OCI-LY7 (cell line): Measurements from ENCODE around the gene MRRF. TPM values are rescaled to one million over a fixed set of nuclear protein-coding genes. Genes with fewer than 3 reads are reported as not detected.

Experiments
- BruUV-seq: library from RNA; stranded (reverse); fragments of 400-500 nt; replicated peaks from 2 replicates; lab custom pipeline; 2021; lab: Mats Ljungman, UMichigan
- CTCF ChIA-PET: fragments of 300-600 bp; sonication (Branson Sonifier 250); formaldehyde crosslinking; loops from one replicate; lab custom pipeline; 2022; ENCODE audit warnings: antibody characterized with exemption; ENCODE audit not compliant: unreplicated experiment; lab: Charles Lee
- POLR2A ChIA-PET: fragments of 300-600 bp; sonication (Branson Sonifier 250); formaldehyde crosslinking; loops from one replicate; lab custom pipeline; 2022; ENCODE audit warnings: antibody characterized with exemption; lab: Charles Lee
- DNase-seq: peaks from one replicate; pipeline ENCODE4 v3.0.0-alpha.2; 2015; ENCODE audit warnings: low spot score
- H2AFZ ChIP-seq: fragments of 200-600 bp; sonication (generic), shearing (Covaris generic); 2 replicates; pipeline ENCODE4 v1.6.1; 2014; ENCODE audit warnings: mild to moderate bottlenecking, antibody characterized with exemption, low read length, moderate library complexity
- H3K27ac ChIP-seq: fragments of 200-600 bp; sonication (generic); 2 replicates; pipeline ENCODE4 v1.5.1; 2014; ENCODE audit warnings: mixed run types, low read depth, mild to moderate bottlenecking, moderate library complexity, low read length, inconsistent platforms; ENCODE audit not compliant: poor library complexity, severe bottlenecking
- H3K36me3 ChIP-seq: fragments of 200-600 bp; sonication (generic); 2 replicates; pipeline ENCODE4 v1.6.1; 2014; ENCODE audit warnings: mild to moderate bottlenecking, antibody characterized with exemption, low read length, moderate library complexity, mixed read lengths; ENCODE audit not compliant: insufficient read depth
- H3K4me1 ChIP-seq: fragments of 200-600 bp; sonication (generic); 2 replicates; pipeline ENCODE4 v1.5.1; 2014; ENCODE audit warnings: mild to moderate bottlenecking, low read length; ENCODE audit not compliant: insufficient read depth, poor library complexity, severe bottlenecking
- H3K4me2 ChIP-seq: fragments of 200-600 bp; sonication (generic); 2 replicates; pipeline ENCODE4 v1.6.1; 2014; ENCODE audit warnings: mild to moderate bottlenecking, low read length
- H3K4me3 ChIP-seq: fragments of 200-600 bp; sonication (generic); 2 replicates; pipeline ENCODE4 v1.5.1; 2014; ENCODE audit warnings: mild to moderate bottlenecking, low read depth, low read length; ENCODE audit not compliant: poor library complexity, severe bottlenecking
- H3K79me2 ChIP-seq: fragments of 200-600 bp; sonication (generic); 2 replicates; pipeline ENCODE4 v1.6.1; 2016; ENCODE audit warnings: low read depth, mild to moderate bottlenecking, low read length, moderate library complexity, mixed read lengths; ENCODE audit not compliant: insufficient read depth
- H3K9me2 ChIP-seq: fragments of 200-600 bp; sonication (generic); 2 replicates; pipeline ENCODE4 v1.6.1; 2016; ENCODE audit warnings: mild to moderate bottlenecking, low read length, mixed read lengths; ENCODE audit not compliant: insufficient read depth
- H3K9me3 ChIP-seq: fragments of 200-600 bp; sonication (generic); 2 replicates; pipeline ENCODE4 v1.6.1; 2014; ENCODE audit warnings: mild to moderate bottlenecking, mixed run types, low read length, mixed read lengths
- H4K20me1 ChIP-seq: fragments of 200-600 bp; sonication (generic); 2 replicates; pipeline ENCODE4 v1.6.1; 2014; ENCODE audit warnings: mild to moderate bottlenecking, antibody characterized with exemption, low read length, moderate library complexity, mixed read lengths; ENCODE audit not compliant: insufficient read depth
- EZH2phosphoT487 ChIP-seq: fragments of 200-600 bp; sonication (generic); IDR thresholded peaks from 2 replicates; pipeline ENCODE4 v1.6.1; 2018; ENCODE audit warnings: low read depth, borderline replicate concordance, mild to moderate bottlenecking, mixed run types, antibody characterized with exemption, low read length, moderate library complexity, mixed read lengths
- intact Hi-C: fragments of 100-400 bp; cut with micrococcal nuclease; formaldehyde crosslinking; loops from one replicate; pipeline ENCODE4 v1.10.0; 2022; ENCODE audit not compliant: unreplicated experiment
- total RNA-seq, 2 experiments: library from RNA; depleted of rRNA in 1 of 2; stranded (reverse); fragments of >200 nt in 1 of 2; shearing (Covaris generic) in 1 of 2; gene quantifications; 2 replicates each; pipeline ENCODE4 v1.2.3, GENCODE V29; 2014 to 2022
- TF ChIP-seq, protein P1 (sequence below): fragments of 200-600 bp; sonication (generic); conservative IDR thresholded peaks from 2 replicates; pipeline ENCODE4 v1.5.1; 2014; ENCODE audit warnings: mild to moderate bottlenecking, antibody characterized with exemption, low read length, moderate library complexity, mixed read lengths

Gene MRRF
- total RNA-seq, 2 experiments from 2014 or later: 46.1 to 53.2 TPM

DNA sequence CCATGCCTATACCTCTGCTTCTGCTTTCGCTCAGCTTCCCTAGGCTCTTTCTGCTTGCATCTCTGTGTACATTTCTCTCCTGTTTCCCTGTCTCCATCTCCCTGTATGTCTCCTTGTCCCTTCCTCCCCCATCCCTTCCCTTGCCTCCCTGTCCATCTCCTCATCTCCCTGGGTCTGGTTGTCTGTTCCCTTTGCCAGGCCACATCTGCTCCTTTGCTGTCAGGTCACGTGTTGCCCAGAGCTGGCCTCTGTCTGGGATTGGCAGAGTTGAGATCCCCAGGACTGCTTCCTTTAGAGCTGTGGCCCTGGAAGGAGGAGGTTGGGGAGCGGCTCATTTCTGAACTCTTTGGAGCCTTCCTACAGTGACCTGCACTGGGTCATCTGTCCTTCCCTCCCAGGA is 74.3 kb downstream of the MRRF start:
- no peak overlapping the region for H3K4me2 ChIP-seq
- H3K9me3 ChIP-seq: no peaks in the 10 kb centered on the region
- ChIA-PET POLR2A (interaction anchor here (0.7 kb wide), 1 partner anchor 333 kb away, joined by 3 read pairs; no protein-coding TSS in a partner anchor), CTCF (no interaction called here)
- no peak overlapping the region for H3K4me3 ChIP-seq
- intact Hi-C loops: no loop called here
- H3K36me3 ChIP-seq: no peaks in the 10 kb centered on the region
- no peak overlapping the region for H2AFZ ChIP-seq
- TF ChIP-seq EZH2phosphoT487: no peak
- TF ChIP-seq, protein P1, sequence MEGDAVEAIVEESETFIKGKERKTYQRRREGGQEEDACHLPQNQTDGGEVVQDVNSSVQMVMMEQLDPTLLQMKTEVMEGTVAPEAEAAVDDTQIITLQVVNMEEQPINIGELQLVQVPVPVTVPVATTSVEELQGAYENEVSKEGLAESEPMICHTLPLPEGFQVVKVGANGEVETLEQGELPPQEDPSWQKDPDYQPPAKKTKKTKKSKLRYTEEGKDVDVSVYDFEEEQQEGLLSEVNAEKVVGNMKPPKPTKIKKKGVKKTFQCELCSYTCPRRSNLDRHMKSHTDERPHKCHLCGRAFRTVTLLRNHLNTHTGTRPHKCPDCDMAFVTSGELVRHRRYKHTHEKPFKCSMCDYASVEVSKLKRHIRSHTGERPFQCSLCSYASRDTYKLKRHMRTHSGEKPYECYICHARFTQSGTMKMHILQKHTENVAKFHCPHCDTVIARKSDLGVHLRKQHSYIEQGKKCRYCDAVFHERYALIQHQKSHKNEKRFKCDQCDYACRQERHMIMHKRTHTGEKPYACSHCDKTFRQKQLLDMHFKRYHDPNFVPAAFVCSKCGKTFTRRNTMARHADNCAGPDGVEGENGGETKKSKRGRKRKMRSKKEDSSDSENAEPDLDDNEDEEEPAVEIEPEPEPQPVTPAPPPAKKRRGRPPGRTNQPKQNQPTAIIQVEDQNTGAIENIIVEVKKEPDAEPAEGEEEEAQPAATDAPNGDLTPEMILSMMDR: no peak
- no peak overlapping the region for H3K27ac ChIP-seq
- H3K79me2 ChIP-seq: no peaks in the 10 kb centered on the region
- no peaks in the 10 kb centered on the region for H3K9me2 ChIP-seq
- BruUV-seq: no TSS peak
- peaks cover 10% of the 10 kb centered on the region for H3K4me1 ChIP-seq
- DNase-seq: no peak
- no peaks in the 10 kb centered on the region for H4K20me1 ChIP-seq

DNA sequence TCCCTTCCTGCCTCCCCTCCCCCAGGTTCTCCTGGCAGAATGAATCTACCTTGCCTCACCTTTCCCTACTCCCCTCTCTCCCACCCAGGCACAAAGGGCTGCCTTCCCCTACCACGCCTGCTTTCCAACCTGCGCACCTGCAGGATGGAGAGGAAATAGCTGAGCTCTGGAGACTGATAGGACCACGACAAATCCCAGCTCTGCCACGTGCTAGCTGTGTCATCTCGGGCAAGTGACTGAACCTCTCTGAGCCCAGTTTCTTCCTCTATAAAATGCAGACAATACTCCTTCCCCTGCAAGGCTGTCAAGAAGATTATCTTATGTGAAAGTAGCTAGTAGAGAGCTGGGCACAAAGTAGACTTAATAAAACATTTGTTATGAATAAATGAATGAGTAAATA is 74.9 kb downstream of the MRRF start:
- H3K4me1 ChIP-seq: peaks cover 10% of the 10 kb centered on the region
- no peak for TF ChIP-seq EZH2phosphoT487
- TF ChIP-seq, protein P1: no peak
- H3K27ac ChIP-seq: no peak overlapping the region
- H3K79me2 ChIP-seq: no peaks in the 10 kb centered on the region
- no peak overlapping the region for H3K4me3 ChIP-seq
- ChIA-PET POLR2A (no interaction called here), CTCF (no interaction called here)
- H3K4me2 ChIP-seq: no peak overlapping the region
- intact Hi-C loops: no loop called here
- BruUV-seq: no TSS peak
- no peak overlapping the region for H2AFZ ChIP-seq
- no peak for DNase-seq
- no peaks in the 10 kb centered on the region for H3K9me3 ChIP-seq
- H3K9me2 ChIP-seq: no peaks in the 10 kb centered on the region
- H4K20me1 ChIP-seq: no peaks in the 10 kb centered on the region
- no peaks in the 10 kb centered on the region for H3K36me3 ChIP-seq

DNA sequence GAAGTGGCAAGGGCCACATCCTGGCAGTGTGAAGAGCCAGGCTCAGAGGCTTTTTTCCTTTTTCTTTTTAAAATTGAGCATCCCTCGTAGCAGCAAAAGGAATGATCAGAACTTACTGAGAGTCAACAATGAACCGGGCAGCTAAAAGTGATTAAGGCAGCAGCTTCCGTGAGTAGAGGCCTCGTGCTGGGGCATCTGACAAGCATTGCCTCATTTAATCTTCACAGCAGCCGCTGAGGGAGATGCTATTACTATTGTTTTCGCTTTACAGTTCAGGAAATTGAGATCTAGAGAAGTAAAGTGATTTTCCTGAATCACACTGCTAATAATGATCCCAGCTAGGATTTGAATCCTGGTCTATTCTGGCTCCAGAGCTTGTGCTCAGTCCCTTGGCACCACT is 75.5 kb downstream of the MRRF start:
- Histone ChIP-seq H4K20me1 (no peaks in the 10 kb centered on the region), H3K79me2 (no peaks in the 10 kb centered on the region), H3K4me2 (no peak overlapping the region), H3K9me3 (no peaks in the 10 kb centered on the region), H3K27ac (no peak overlapping the region), H3K36me3 (no peaks in the 10 kb centered on the region), H3K9me2 (no peaks in the 10 kb centered on the region), H2AFZ (no peak overlapping the region), H3K4me1 (peaks cover 10% of the 10 kb centered on the region), H3K4me3 (no peak overlapping the region)
- intact Hi-C loops: no loop called here
- no TSS peak for BruUV-seq
- no peak for DNase-seq
- CTCF ChIA-PET: no interaction called here
- TF ChIP-seq, protein P1: no peak
- TF ChIP-seq EZH2phosphoT487: no peak
- POLR2A ChIA-PET: interaction anchor here (0.5 kb wide), 1 partner anchor 584 kb away, joined by 3 read pairs; no protein-coding TSS in a partner anchor
